HG02970 (cell line): ENCODE data around the gene KIRREL3.

Experiments
- ATAC-seq: cut with Tn5 transposase; IDR thresholded peaks from one replicate; pipeline ENCODE4 v1.9.1; 2021; ENCODE audit warnings: mild to moderate bottlenecking, moderate library complexity, moderate number of reproducible peaks; ENCODE audit not compliant: unreplicated experiment, low FRiP score

KIRREL3 gene

DNA sequence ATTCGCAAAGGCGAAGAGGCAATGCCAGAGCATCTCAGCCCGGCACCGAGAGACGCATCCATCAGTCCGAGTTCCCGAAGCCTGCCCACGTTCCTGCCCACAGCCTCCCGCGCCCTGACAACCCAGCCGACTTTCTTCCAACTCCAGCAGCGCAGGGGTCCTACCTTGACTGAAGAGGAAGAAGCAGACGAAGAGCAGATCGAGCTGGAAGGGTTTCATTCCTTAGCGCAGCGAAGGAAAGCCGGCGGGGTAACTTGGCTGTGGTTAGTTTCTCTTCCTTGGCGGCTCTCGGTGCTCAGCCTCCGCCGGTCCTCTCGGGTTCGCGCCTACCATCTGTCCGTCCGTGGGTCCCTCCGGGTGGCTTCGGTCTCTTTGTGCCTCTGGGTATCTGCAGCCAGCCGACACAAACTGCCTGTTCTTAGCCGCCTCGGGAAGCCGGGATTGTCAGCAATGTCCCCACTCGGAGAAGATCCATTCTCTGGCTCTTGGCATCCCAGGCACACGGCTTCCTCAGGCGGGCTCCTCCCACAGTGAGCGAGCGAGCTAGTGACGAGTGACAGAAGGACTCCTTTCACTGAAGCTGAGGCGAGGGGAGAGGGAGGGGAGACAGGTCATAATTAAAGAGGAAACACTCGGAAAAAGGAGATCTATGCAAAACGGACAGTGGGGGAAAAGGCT is at the start of gene KIRREL3:
Gene KIRREL3, minus strand, starts transcription at position 480 of the 678 bp plus-strand sequence.
- ATAC-seq = no peak

DNA sequence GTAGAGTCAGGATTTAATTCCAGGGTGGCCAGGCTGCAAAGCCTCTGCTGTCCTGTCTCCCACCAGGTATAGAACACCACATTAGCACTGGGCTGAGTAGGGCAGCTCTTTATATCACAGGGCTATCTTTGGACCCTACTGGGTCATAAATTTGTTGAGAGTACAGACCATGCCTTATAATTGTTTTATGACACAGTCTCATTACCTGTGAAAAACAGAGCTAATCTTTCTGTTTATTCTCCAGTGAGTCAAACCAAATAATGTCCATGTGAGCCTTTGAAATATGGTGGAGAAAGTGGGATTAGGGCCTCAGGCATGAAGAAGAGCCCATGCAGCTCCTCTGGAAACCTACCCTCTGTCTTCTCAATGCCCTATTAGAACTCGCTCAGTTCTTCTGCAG is 49.6 kb upstream of the KIRREL3 start:
- no peak for ATAC-seq

DNA sequence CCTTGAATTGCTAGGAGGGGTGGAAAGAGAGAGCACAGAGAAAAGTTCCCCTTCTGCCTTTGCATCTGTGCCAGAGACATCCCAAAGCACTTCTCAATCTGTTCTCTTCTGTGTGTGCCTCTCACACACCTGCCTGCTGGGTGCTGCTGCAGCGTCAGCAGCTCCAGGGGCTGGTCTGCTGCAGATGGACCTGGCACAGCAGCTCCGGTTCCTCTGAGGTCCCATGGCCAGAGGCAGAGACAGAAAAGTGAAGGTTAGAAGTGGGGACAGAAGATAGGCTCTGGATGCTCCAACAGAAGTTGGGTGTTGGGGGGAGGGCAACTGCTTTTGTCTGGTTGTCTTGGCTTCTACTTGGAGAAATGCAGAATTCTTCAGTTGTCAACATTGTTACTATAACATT is 48.9 kb upstream of the KIRREL3 start:
- no peak for ATAC-seq

DNA sequence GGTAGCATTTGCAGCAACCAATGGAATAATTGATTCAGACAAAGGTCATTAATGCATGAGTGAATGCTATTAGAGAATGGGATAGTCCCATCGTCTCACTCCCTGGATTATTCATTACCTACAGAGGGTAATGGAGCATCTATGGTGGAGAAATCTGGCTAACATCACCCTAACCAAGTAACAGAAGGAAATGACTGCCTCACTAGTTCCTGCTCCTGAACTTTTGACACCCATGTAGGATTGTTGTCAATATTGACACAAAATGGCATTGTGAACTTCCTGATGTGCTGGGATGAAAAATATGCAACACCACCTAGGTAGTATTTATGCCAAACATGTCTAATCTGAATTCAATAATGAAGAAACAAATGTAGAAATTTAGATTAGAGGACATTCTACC is 44.0 kb upstream of the KIRREL3 start:
- no peak for ATAC-seq

DNA sequence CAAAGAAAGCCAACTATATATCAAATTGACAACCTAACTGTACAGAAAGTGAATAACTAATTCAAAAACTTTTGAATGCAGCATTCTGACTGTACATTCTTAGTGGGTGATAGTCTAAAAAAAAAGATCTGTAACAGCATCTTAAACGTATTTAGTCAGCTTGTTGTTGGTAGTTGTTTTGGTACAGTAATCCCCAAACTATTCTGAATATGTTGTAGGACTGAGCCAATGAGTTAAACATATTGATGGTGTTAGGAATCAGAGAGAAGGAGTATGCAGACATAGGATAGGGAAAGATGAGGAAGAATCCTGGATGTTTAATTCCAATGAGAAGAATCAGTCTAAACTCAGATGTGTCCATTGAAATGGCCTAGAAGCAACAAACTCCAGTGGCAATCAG is 41.9 kb upstream of the KIRREL3 start:
- no peak for ATAC-seq

DNA sequence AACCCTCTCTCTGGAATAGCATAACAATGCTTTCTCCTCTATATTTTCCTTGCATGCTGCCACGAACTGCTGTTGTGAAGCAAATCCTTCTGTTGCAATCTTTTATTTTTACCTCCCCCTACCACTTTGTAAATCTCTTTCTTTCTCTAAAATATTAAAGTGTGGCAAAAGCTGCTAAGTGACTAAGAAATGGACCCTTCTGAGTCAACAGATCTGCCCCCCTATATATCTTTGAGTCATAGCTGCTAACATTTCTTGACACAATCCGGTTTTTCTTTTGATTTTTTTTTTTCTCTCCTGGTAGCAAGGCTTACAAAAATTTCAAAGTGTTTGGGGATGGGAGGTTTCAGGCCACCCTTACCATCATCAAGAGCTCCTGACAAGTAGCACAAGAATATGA is 39.0 kb upstream of the KIRREL3 start:
- no peak for ATAC-seq

DNA sequence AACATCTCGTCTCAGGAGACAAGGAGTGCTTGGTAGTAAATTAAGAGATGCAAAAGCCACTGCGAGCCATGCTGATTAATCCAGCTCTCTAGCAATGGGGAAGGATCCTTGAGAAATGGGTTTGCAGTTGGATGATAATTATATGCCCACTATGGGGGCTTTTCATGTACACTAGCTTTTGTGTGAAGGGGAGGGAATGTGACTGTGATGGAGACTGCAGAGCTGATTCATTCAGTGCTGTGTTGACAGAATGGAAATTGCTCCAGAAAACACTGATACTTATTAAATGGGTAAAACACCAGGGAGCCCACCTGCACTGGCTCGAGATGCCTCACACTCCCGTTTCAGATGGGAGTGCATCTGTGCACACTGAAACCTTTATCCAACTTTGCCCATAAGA is 37.0 kb upstream of the KIRREL3 start:
- no peak for ATAC-seq

DNA sequence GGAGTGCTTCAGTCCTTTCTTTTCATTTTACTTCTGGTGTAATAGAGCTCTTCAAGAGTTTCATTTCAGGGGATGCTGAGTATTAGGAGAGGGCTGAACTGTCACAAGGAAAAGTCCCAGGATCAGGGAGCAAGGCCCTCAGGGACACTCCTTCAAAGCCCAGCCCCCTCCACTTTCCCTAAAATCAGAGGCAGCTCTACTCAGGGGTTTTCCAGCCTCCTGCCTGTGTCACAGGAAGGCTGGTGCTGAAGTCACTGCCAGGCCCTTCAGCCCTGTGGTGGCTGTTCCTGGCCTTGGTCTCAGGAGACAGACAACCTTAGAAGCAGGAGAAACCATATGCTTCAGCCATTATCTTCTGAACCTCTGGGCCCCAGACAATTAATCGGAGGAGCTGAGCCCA is 36.4 kb upstream of the KIRREL3 start:
- ATAC-seq = no peak

DNA sequence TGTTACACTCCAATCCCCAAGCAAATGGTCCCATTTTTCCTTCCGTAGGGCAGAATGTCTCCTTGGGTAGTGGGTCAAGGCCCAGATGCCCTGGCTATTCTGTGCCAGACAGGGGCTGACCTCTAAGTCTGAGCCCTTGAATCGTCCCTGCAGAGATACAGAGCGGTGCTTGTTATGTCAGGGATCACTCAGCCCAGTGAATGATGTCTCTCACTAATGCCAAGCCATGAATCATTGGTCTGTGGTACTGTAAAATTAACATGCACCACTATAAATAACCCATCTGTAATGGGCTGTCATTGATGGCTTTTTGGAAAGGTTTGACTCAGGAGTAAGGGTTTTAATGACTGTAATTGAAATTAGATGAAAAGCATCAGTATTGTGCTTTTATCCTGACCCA is 35.3 kb upstream of the KIRREL3 start:
- no peak for ATAC-seq

DNA sequence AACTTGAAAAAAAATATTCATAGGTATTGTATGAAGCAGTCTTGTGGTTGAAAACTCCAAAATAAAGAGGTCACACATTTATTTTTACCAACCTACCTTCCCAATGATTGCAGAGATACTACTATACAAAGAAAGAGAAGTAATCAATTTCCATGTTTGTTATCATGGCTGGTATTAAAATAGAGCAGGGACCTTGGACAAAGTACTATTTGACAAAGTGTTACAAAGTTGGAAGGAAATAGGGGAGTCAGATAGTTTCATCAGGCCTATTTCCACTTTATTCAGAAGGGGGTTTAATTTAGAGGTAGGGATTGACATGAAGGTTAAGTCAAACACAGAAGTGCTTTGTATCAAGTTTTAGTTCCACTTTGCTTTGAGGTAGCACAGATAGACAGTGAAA is 34.4 kb upstream of the KIRREL3 start:
- ATAC-seq = no peak

DNA sequence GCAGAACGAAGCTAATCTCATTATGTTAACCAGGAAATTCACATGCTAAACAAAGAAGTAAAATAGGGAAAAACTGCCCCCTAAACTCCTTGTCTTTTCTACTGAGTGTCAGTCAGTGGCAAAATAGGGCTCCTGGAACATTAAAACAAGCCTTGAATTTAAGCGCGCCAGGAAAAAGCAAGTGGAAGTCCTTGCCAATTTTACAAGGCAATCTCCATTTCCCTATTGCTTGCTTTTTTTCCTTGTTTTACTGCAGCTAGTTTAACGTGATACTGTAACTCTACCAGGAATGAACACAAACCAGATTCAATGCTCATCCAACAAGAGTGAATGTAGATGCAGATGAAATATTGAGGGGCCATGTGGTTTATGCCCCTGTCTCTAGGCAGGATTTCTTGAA is 28.1 kb upstream of the KIRREL3 start:
- ATAC-seq = no peak

DNA sequence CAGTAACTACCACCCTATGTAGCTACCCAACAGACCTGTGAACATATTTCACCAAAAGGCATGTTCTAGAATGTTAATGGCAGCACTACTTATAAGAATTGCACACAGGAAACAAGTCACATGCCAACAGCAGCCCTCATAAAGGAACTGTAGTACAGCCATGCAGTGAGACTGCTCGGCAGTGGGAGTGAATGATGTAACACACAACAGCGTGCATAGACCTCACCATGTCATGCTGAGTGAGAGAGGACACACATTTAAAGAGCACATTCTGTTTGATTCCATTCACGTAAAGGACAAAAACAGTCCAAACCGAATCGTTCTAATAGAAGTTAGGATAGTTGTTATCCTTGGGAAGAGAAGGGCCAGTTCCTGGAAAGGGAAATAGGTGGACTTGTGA is 27.2 kb upstream of the KIRREL3 start:
- ATAC-seq = no peak

DNA sequence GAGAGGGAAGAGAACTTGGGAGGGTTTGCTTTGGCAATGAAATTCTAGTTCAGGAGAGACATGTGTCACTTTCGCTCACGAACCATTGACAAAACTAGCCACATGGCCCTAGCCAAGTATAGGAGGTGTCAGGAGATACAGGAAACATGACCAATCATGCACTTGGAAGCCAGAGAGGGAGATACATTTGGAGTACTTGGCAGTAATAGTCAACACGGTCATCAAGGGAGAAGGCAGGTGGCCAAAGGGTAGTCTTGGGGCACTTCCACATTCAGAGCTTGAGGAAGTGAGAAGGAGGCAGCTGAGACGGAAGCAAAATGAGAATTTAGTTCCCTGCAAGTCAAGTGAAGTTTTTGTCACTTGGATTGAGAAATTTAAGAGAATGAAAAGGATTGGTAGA is 26.4 kb upstream of the KIRREL3 start:
- ATAC-seq = no peak

DNA sequence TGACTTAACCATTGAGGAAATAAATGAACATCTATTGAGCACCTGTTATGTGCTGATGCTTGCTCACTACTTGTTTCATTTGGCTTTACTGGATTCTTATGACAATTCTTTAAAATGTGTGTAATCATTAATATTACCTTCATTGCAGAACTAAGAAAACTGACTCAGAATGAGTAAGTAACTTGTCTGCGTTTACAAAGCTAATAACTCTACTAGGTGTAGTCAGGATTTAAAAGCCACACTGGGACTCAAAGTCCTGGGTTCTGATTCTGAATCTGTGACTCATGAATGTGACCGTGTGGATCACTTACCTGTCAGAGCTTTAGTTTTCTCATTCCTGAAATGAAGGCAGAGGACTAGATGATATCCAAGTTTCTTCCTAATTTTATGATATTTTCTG is 23.4 kb upstream of the KIRREL3 start:
- ATAC-seq = no peak

DNA sequence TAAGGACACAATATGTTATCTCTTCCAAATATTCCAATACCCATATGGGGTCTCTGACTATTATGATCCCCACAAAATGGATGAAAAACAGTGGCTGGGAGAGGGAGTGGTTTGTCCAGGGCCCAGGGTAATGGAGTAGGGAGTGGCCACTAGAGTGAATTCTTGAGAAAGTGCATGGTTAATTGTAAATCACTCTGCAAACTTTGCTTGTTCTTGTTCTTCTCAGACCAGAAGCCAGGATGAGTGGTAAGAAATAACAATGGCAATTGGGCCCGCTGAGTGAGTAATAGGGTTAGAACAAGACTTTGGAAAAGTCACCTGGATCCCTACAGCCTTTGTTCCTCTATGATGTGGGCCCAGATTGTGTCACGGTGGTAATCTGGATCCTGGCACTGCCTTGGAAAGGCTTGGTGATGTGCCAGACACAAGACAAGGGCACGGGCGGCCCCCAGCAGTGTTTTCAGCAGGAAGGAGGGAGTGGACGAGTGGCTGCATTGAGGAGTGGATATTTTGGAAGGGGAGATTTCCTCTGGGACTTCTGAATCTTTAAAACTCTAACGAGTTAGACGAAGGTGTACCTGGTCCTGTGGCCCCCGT is 18.2 kb upstream of the KIRREL3 start:
- ATAC-seq = no peak

DNA sequence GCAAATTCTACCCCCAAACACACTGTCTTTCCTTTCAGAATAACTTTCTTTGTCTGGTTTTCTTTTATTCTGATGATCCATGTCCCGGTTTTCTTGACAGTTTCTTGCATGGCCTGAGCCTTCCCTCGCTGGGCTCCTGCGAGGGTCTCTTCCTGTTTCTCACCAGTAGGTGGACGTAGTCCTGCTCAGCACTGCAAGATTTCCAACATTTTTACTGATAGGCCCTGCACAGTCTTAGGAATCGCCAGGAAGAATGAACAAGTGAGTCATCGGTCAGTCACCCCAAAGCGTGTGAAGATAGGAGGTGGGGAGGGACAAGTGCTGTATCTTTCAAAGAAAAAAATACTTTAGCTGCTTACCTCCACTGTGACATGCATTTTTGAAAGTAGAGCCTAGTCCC is 16.9 kb upstream of the KIRREL3 start:
- ATAC-seq = no peak

DNA sequence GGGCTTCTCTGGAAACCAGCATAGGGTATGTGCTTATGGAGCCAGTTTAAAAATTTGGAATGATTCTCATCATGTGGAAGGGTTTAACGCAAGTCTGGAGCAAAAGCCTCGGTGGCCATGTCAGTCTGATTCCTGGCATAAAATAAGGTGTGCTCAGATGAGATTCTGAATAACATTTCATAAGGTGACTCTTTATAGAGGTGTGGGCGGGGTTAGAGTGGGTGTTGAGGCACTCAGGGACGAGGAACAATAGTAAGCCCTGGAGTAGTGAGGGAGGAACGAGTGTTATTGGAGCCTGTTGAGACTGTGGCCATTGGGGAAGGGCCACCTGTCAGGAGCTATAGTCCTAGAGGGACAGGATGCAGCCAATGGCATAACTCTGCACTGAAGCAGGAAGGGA is 13.0 kb upstream of the KIRREL3 start:
- ATAC-seq = no peak

DNA sequence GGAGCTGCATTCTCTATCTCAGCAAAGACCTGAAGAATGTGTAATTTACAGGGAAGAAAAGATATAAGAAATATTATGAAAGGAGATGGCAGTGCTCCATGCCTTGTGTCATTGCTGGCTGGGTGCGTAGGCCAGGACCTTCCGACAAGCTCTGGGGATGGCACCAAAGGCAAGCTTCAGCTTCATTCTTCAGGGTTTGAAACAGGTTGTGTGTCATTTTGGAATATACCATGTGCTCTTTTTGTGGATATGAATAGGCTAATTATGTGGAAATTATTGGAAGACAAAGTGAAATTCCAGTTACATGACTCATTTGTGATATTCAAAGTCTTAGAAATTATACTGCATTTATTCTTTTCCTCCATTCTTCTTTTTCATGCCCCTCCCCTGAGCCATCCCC is 5.7 kb upstream of the KIRREL3 start:
- no peak for ATAC-seq

DNA sequence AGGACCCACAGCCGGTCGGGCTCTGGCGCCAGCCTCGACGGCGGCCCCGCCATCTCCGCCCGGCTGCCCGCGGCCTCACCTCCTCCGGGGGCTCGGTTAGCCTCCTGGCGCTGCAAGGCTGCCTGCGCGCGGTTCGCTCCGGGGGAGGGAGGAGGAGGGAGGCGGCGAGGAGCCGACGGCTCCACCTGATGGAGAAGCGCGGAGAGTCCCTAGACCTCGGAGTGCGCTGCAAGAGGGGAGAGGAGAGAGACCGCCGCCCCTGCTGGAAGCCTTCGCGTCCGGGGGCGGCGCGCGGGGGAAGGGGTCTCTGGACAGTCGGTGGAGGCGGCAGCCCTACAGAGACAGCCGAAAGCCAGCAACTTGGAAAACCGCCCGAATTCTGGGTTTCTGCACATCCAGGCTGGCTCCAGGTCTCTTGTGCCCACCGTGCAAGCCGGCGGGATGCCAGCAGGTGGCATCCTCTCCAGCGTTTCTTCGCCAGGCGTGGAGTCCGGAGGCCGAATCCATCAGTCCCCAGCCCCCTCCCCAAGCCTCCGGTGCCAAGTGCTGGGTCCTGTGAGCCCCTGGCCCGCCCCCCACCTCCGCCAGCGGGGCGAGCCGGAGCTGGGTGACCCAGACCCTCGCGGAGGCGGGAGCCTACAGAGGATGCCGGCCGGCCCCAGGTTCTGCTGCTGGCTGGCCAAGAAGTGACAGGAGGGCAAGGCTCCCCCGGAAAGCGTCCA is 2.9 kb upstream of the KIRREL3 start:
- no peak for ATAC-seq

DNA sequence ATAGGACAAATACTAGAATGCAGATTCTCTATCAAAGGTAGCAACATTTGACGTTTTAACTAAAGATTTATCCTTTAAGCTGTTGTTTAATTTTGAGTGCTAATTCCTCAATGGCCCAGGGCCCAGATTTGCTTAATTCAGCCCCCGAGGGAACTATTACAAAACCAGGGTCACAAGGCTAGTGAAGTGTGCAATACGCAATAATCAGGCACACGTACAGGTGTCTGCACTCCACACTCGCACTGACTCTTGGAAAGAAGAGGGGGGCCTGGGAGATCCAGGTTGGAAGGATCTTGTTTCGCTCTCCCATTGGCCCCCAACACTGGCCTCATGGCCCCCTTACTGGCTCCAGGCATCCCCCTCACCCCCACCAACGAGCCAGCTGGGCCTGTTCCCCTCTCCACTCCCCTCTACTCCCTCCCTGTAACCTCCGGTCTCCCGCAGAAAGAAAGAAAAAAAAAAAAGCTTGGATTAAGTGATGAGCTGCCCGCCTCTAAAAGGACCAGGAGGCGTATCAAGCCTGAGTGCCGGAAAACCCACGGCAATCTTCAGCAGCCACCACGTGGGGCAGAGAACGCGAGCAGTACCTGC is 2.2 kb upstream of the KIRREL3 start:
- ATAC-seq = no peak

DNA sequence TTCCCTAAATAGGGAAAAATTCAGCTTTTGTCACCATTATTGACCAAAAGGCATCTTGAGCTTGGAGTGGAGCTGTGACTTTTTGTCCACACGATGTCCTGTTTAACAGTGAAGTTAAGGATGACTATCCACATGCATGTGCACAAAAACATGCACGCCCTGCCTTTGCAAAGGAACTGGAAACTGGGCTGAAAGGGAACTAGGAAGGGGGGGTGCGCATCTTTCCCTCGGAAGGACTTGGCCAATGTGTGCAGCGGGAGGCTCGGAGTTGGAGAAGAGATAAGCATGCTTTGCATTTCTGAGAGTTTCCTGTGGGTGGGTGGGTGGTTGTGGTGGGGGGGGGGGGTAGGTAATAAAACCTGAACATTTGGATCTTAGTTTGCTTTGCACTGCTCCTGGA is 411 bp upstream of the KIRREL3 start:
- ATAC-seq = no peak

DNA sequence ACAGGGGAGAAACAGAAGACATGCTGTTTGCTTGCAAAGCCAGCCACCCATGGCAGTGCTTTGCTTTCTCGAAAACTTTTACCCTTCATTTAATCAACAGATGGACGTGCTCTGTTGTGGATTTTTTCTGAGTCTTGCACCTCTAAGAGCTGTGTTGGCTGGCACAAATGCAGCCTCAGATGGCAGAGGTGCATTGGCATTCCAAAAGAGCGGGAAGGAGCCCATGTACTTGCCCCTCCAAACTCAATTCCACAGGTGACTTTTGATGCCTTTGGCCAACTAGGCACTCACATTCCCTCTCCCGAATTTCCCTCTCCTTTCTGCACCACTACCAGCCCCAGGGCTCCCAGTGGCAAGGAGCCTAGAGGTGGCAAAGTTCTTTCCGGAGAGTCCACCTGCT is 1.2 kb downstream of the KIRREL3 start:
- no peak for ATAC-seq
